Endothelial cell of umbilical vein (primary cell): ENCODE results near the gene SYNM. TPM values are rescaled to one million over a fixed set of nuclear protein-coding genes. Genes with fewer than 3 reads are reported as not detected.

ENCODE experiments used
- BruUV-seq: library from RNA; stranded (reverse); fragments of 400-500 nt; replicated peaks from 2 replicates; lab custom pipeline; 2021; lab: Mats Ljungman, UMichigan
- CTCF ChIA-PET: fragments of 300-600, 350-600 bp; sonication (Branson Sonifier 250); formaldehyde crosslinking; loops from one replicate; lab custom pipeline; 2021; ENCODE audit warnings: antibody characterized with exemption, inconsistent platforms; lab: Charles Lee
- POLR2A ChIA-PET: fragments of 300-600, 350-600 bp; sonication (Branson Sonifier 250); formaldehyde crosslinking; loops from one replicate; lab custom pipeline; 2021; ENCODE audit warnings: antibody characterized with exemption, inconsistent platforms; lab: Charles Lee
- DNase-seq: peaks from one replicate; pipeline ENCODE4 v3.0.0-alpha.2; 2011; ENCODE audit warnings: low read depth, low spot score
- FAIRE-seq: peaks from 2 replicates; lab custom pipeline; 2011; peaks lifted over from hg19 to GRCh38; lab: Jason Lieb, UNC
- H2AFZ ChIP-seq: 2 replicates; pipeline ENCODE4 v1.6.0; 2012; ENCODE audit warnings: low read depth, low read length, control low read depth, inconsistent platforms
- H3K27ac ChIP-seq: 2 replicates; pipeline ENCODE4 v1.5.1; 2011; ENCODE audit warnings: low read depth, mild to moderate bottlenecking, control low read depth, low read length, moderate library complexity; ENCODE audit not compliant: insufficient read depth
- H3K27me3 ChIP-seq, 2 experiments: 2 replicates each; pipeline versions ENCODE4 v1.6.0 to v1.6.1; 2011; ENCODE audit warnings: low read length in 2 of 2, mixed read lengths in 1 of 2; ENCODE audit not compliant: control insufficient read depth in 2 of 2, insufficient read depth in 2 of 2
- H3K36me3 ChIP-seq, 2 experiments: 2 replicates in 1 of 2; 3 replicates in 1 of 2; pipeline ENCODE4 v1.5.1; 2011; ENCODE audit warnings: low read length in 2 of 2, mild to moderate bottlenecking in 1 of 2, moderate library complexity in 1 of 2; ENCODE audit not compliant: control insufficient read depth in 2 of 2, insufficient read depth in 2 of 2; ENCODE audit errors: extremely low read depth in 1 of 2
- H3K4me1 ChIP-seq: 3 replicates; pipeline ENCODE4 v1.5.1; 2011; ENCODE audit warnings: mild to moderate bottlenecking, low read length; ENCODE audit not compliant: control insufficient read depth, insufficient read depth; ENCODE audit errors: extremely low read depth
- H3K4me2 ChIP-seq: 2 replicates; pipeline ENCODE4 v1.6.1; 2011; ENCODE audit warnings: low read length, control low read depth, mixed read lengths; ENCODE audit not compliant: insufficient read depth
- H3K4me3 ChIP-seq, 3 experiments: fragments of 200-600 bp in 1 of 3; sonication (generic), shearing (Covaris generic) in 1 of 3; replicated peaks in 1 of 3; 2 replicates each; pipeline ENCODE4 v1.5.1; 2011 to 2016; ENCODE audit warnings: control low read depth in 3 of 3, low read length in 3 of 3, mild to moderate bottlenecking in 2 of 3, inconsistent platforms in 1 of 3, low read depth in 1 of 3, moderate library complexity in 1 of 3; ENCODE audit not compliant: insufficient read depth in 1 of 3
- H3K79me2 ChIP-seq: 2 replicates; pipeline ENCODE4 v1.6.0; 2012; ENCODE audit warnings: low read length, inconsistent platforms; ENCODE audit not compliant: control insufficient read depth, insufficient read depth
- H3K9ac ChIP-seq: replicated peaks from 2 replicates; pipeline ENCODE3; 2011; ENCODE audit warnings: low read length, control low read depth; ENCODE audit not compliant: insufficient read depth; ENCODE audit errors: extremely low read depth
- H3K9me1 ChIP-seq: replicated peaks from 3 replicates; pipeline ENCODE4 v1.6.0; 2011; ENCODE audit warnings: mild to moderate bottlenecking, low read length; ENCODE audit not compliant: control insufficient read depth, insufficient read depth; ENCODE audit errors: extremely low read depth
- H3K9me3 ChIP-seq: replicated peaks from 2 replicates; pipeline ENCODE4 v1.5.1; 2012; ENCODE audit warnings: low read length, inconsistent platforms; ENCODE audit not compliant: control insufficient read depth, insufficient read depth
- H4K20me1 ChIP-seq: replicated peaks from 2 replicates; pipeline ENCODE3; 2011; ENCODE audit warnings: mild to moderate bottlenecking, low read length; ENCODE audit not compliant: control insufficient read depth, insufficient read depth; ENCODE audit errors: extremely low read depth
- GATA2 ChIP-seq: IDR thresholded peaks from 2 replicates; pipeline ENCODE4 v1.7.0; 2011; ENCODE audit warnings: low read depth, mild to moderate bottlenecking, moderate library complexity, mixed read lengths, low read length; ENCODE audit not compliant: insufficient read length, insufficient read depth
- JUN ChIP-seq: IDR thresholded peaks from 2 replicates; pipeline ENCODE4 v1.6.1; 2011; ENCODE audit warnings: borderline replicate concordance, low read depth; ENCODE audit not compliant: insufficient read length, insufficient read depth
- dilution Hi-C: fragments of 300-500 bp; cut with MboI; formaldehyde crosslinking; loops from one replicate; pipeline ENCODE4 v1.15.0; 2019; ENCODE audit warnings: low sequenced_read_pairs; ENCODE audit not compliant: extremely low pct_ligation_motif_present
- intact Hi-C: fragments of 100-400 bp; cut with micrococcal nuclease; formaldehyde crosslinking; loops from one replicate; pipeline ENCODE4 v1.10.0; 2022
- polyA plus RNA-seq, 4 experiments: library from polyadenylated mRNA; depleted of rRNA in 3 of 4; stranded (reverse) in 3 of 4; unstranded in 1 of 4; fragments of >200 nt; gene quantifications; 2 replicates each; pipeline versions ENCODE4 v1.2.1 to v1.2.3, GENCODE V29; 2011 to 2012; ENCODE audit warnings: missing spikeins in 1 of 4
- total RNA-seq: library from RNA; stranded (reverse); gene quantifications from 2 replicates; pipeline ENCODE4 v1.2.3, GENCODE V29; 2021
- TF ChIP-seq, protein P1 (sequence below), 2 donors: IDR thresholded peaks; 1 replicate in 1 of 2; 2 replicates in 1 of 2; pipeline ENCODE4 v1.5.1; 2011; ENCODE audit warnings: low read length in 2 of 2, mild to moderate bottlenecking in 2 of 2, moderate library complexity in 2 of 2, control low read depth in 1 of 2, inconsistent platforms in 1 of 2, low read depth in 1 of 2; ENCODE audit not compliant: insufficient read depth in 1 of 2; ENCODE audit errors: extremely low read depth in 1 of 2

SYNM gene
- total and polyA plus RNA-seq, 2 donors (not counting 3 experiments of a cell fraction or from before 2014, with no cell fraction given) = 3.7 to 10.2 TPM

DNA sequence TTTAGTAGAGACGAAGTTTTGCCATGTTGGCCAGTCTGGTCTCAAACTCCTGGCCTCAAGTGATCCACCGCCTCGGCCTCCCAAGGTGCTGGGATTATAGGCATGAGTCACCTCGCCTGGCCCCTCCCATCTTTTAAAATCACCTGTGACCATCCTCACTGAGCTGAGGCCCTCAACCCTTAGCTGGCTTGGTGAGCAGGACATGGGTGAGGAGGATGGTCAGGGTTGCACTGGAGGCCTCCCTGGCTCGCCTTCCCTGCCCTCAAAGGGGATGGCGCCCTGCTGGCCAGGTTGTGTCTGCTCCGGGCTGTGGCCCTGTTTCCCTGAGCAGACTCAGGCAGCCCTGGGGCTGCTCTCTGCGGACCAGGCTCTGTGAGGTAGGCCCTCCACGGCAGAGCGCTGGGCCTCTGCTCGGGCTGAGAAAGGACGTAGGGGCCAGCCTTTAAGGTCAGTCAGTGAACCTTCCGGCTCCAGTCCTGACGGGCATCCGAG, 33.7 kb downstream of the SYNM start:
- no peaks in the 10 kb centered on the region for H3K9me1 ChIP-seq
- no peaks in the 10 kb centered on the region for H3K79me2 ChIP-seq
- DNase-seq = no peak
- H3K4me1 ChIP-seq = peaks cover 14% of the 10 kb centered on the region
- POLR2A ChIA-PET = no interaction called here
- no peaks in the 10 kb centered on the region for H3K27me3 ChIP-seq
- no peak for FAIRE-seq
- H3K9ac ChIP-seq = no peak overlapping the region
- CTCF ChIA-PET = no interaction called here
- no peak overlapping the region for H3K27ac ChIP-seq
- dilution Hi-C loops (no loop called here), intact Hi-C loops (no loop called here)
- H4K20me1 ChIP-seq = no peaks in the 10 kb centered on the region
- peaks cover 0 to 4% of the 10 kb centered on the region in 2 experiments for H3K36me3 ChIP-seq
- H3K9me3 ChIP-seq = no peaks in the 10 kb centered on the region
- no peak for TF ChIP-seq GATA2
- TF ChIP-seq, protein P1, sequence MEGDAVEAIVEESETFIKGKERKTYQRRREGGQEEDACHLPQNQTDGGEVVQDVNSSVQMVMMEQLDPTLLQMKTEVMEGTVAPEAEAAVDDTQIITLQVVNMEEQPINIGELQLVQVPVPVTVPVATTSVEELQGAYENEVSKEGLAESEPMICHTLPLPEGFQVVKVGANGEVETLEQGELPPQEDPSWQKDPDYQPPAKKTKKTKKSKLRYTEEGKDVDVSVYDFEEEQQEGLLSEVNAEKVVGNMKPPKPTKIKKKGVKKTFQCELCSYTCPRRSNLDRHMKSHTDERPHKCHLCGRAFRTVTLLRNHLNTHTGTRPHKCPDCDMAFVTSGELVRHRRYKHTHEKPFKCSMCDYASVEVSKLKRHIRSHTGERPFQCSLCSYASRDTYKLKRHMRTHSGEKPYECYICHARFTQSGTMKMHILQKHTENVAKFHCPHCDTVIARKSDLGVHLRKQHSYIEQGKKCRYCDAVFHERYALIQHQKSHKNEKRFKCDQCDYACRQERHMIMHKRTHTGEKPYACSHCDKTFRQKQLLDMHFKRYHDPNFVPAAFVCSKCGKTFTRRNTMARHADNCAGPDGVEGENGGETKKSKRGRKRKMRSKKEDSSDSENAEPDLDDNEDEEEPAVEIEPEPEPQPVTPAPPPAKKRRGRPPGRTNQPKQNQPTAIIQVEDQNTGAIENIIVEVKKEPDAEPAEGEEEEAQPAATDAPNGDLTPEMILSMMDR (IDR thresholded peaks at IDR 0.05; ENCODE audit: extremely low read depth in 1 of 2, insufficient read depth in 1 of 2, low read depth in 1 of 2, low read length in 2 of 2) = no peak
- no peak overlapping the region for H2AFZ ChIP-seq
- no TSS peak for BruUV-seq
- no peak overlapping the region for H3K4me3 ChIP-seq
- H3K4me2 ChIP-seq = no peak overlapping the region

DNA sequence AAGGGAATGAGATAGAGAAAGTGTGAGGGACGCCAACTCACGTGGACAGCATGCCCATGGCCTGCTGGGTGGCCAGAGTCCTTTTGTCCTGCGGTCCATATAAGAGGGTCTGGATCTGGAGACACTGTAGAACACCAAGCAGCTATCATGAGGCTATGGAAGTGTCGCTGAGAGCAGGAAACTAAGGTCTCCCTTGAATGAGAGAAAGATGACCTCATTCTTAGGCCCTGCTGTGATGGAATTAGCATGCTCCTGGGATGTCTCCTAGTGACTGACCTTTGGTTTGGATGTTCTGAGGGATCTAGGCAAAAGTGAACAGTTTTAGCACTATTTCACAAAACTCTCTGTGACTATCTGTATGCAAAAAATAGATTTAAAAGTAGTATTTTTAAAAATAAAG, 34.4 kb downstream of the SYNM start:
- no peak overlapping the region for H3K9ac ChIP-seq
- no peak overlapping the region for H3K4me2 ChIP-seq
- peaks cover 14% of the 10 kb centered on the region for H3K4me1 ChIP-seq
- H3K36me3 ChIP-seq = peaks cover 0 to 4% of the 10 kb centered on the region in 2 experiments
- H3K27me3 ChIP-seq = no peaks in the 10 kb centered on the region
- H3K4me3 ChIP-seq = no peak overlapping the region
- no peak overlapping the region for H3K27ac ChIP-seq
- intact Hi-C loops (no loop called here), dilution Hi-C loops (no loop called here)
- no TSS peak for BruUV-seq
- TF ChIP-seq JUN = peak; percentile 4
- TF ChIP-seq GATA2 = no peak
- ChIA-PET CTCF (no interaction called here), POLR2A (no interaction called here)
- no peaks in the 10 kb centered on the region for H3K9me1 ChIP-seq
- H2AFZ ChIP-seq = no peak overlapping the region
- H3K9me3 ChIP-seq = no peaks in the 10 kb centered on the region
- no peaks in the 10 kb centered on the region for H3K79me2 ChIP-seq
- FAIRE-seq (no peak), DNase-seq (no peak)
- no peaks in the 10 kb centered on the region for H4K20me1 ChIP-seq
